ENCODE measurements around the gene DDX42. TPM values are rescaled to one million over a fixed set of nuclear protein-coding genes. Genes with fewer than 3 reads are reported as not detected.

Gene DDX42
- total RNA-seq, 1 experiment from 2014 or later: 128 TPM

- TF ChIP-seq CDX4 (CRISPR knock-in tag; IDR thresholded peaks at IDR 0.05; ENCODE audit: borderline replicate concordance) (no peak), FOXP4 (CRISPR knock-in tag; IDR thresholded peaks at IDR 0.05) (no peak), ZNF671 (CRISPR knock-in tag; IDR thresholded peaks at IDR 0.05) (no peak), IRF1 (CRISPR knock-in tag; IDR thresholded peaks at IDR 0.05) (no peak)
- TF ChIP-seq, protein P1, sequence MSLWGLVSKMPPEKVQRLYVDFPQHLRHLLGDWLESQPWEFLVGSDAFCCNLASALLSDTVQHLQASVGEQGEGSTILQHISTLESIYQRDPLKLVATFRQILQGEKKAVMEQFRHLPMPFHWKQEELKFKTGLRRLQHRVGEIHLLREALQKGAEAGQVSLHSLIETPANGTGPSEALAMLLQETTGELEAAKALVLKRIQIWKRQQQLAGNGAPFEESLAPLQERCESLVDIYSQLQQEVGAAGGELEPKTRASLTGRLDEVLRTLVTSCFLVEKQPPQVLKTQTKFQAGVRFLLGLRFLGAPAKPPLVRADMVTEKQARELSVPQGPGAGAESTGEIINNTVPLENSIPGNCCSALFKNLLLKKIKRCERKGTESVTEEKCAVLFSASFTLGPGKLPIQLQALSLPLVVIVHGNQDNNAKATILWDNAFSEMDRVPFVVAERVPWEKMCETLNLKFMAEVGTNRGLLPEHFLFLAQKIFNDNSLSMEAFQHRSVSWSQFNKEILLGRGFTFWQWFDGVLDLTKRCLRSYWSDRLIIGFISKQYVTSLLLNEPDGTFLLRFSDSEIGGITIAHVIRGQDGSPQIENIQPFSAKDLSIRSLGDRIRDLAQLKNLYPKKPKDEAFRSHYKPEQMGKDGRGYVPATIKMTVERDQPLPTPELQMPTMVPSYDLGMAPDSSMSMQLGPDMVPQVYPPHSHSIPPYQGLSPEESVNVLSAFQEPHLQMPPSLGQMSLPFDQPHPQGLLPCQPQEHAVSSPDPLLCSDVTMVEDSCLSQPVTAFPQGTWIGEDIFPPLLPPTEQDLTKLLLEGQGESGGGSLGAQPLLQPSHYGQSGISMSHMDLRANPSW (CRISPR knock-in tag; conservative IDR thresholded peaks at IDR 0.05; ENCODE audit: low read depth): no peak
- TF ChIP-seq, protein P2, sequence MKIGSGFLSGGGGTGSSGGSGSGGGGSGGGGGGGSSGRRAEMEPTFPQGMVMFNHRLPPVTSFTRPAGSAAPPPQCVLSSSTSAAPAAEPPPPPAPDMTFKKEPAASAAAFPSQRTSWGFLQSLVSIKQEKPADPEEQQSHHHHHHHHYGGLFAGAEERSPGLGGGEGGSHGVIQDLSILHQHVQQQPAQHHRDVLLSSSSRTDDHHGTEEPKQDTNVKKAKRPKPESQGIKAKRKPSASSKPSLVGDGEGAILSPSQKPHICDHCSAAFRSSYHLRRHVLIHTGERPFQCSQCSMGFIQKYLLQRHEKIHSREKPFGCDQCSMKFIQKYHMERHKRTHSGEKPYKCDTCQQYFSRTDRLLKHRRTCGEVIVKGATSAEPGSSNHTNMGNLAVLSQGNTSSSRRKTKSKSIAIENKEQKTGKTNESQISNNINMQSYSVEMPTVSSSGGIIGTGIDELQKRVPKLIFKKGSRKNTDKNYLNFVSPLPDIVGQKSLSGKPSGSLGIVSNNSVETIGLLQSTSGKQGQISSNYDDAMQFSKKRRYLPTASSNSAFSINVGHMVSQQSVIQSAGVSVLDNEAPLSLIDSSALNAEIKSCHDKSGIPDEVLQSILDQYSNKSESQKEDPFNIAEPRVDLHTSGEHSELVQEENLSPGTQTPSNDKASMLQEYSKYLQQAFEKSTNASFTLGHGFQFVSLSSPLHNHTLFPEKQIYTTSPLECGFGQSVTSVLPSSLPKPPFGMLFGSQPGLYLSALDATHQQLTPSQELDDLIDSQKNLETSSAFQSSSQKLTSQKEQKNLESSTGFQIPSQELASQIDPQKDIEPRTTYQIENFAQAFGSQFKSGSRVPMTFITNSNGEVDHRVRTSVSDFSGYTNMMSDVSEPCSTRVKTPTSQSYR (CRISPR knock-in tag; IDR thresholded peaks at IDR 0.05): no peak
Measured at GRCh38 chr17:63828936-63829335, 55.0 kb downstream of the DDX42 start (continued).

DNA sequence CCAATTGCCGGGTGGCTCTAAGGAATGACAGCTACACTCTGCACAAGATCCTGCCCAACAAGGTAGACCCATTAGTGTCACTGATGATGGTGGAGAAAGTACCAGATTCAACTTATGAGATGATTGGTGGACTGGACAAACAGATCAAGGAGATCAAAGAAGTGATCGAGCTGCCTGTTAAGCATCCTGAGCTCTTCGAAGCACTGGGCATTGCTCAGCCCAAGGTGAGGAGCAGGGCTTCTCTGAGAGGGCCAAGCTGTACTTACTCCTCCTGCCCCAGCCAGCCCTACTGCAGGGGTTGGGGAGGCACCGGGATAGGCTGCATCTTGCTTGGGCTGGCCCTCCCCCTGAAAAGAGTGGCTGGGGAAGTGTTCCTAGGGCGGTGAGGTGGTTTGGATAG lies 56.3 kb downstream of the DDX42 start:
- H3K9me3 Mint-ChIP-seq: no peaks in the 10 kb centered on the region
- no peak overlapping the region for H3K4me3 Mint-ChIP-seq
- DNase-seq (ENCODE audit: low spot score): no peak
- peaks cover 70% of the 10 kb centered on the region for H3K36me3 Mint-ChIP-seq
- no peak overlapping the region for H3K27ac Mint-ChIP-seq
- ChIA-PET CTCF (interaction anchor here (4.4 kb wide), 1 partner anchor 9 kb away, joined by 16 read pairs; no protein-coding TSS in a partner anchor), POLR2A (no interaction called here)
- peaks cover 21% of the 10 kb centered on the region for H3K4me1 Mint-ChIP-seq
- no peaks in the 10 kb centered on the region for H3K27me3 Mint-ChIP-seq (ENCODE audit: low read depth)
- no peak for ATAC-seq
- TF ChIP-seq PREB (CRISPR knock-in tag; IDR thresholded peaks at IDR 0.05; ENCODE audit: borderline replicate concordance) (no peak), FOXK1 (CRISPR knock-in tag; IDR thresholded peaks at IDR 0.05) (no peak), ETV6 (CRISPR knock-in tag; IDR thresholded peaks at IDR 0.05) (no peak), E2F4 (CRISPR knock-in tag; IDR thresholded peaks at IDR 0.05; ENCODE audit: borderline replicate concordance, low read depth) (no peak), JUN (CRISPR knock-in tag; IDR thresholded peaks at IDR 0.05) (no peak), NFATC4 (CRISPR knock-in tag; IDR thresholded peaks at IDR 0.05) (no peak), CDX4 (CRISPR knock-in tag; IDR thresholded peaks at IDR 0.05; ENCODE audit: borderline replicate concordance) (no peak), ZNF532 (CRISPR knock-in tag; IDR thresholded peaks at IDR 0.05; ENCODE audit: borderline replicate concordance) (no peak), ZNF138 (CRISPR knock-in tag; conservative IDR thresholded peaks at IDR 0.05) (no peak), JAZF1 (CRISPR knock-in tag; IDR thresholded peaks at IDR 0.05) (no peak)
- TF ChIP-seq, protein P1 (CRISPR knock-in tag; conservative IDR thresholded peaks at IDR 0.05; ENCODE audit: low read depth): no peak

All from WTC11 (cell line).